ENCODE results near the gene EFCAB7.

- TF ChIP-seq POLR2AphosphoS5 (IDR thresholded peaks at IDR 0.05): no peak
- no peak for TF ChIP-seq CTCF (IDR thresholded peaks at IDR 0.05)
- no peak for TF ChIP-seq POLR2A (IDR thresholded peaks at IDR 0.05)
- TF ChIP-seq EP300 (IDR thresholded peaks at IDR 0.05): no peak
Measured at GRCh38 chr1:63545780-63546179, 22.5 kb downstream of the EFCAB7 start.
